Activated naive CD8-positive, alpha-beta T cell treated with anti-CD3 and anti-CD28 coated beads, Interleukin-2, amount 50 U/mL, for 16 hours (primary cell): Measurements from ENCODE around the gene FOXQ1.
"Not testable (repeated sequence)": the region's sequence is repeated elsewhere in the genome, so short reads cannot be mapped to it uniquely, and the experiment has no call there.

Source experiments
- DNase-seq: peaks from one replicate; pipeline ENCODE4 v3.0.0-alpha.2; 2020; ENCODE audit warnings: low read depth, low spot score

Gene FOXQ1

DNA sequence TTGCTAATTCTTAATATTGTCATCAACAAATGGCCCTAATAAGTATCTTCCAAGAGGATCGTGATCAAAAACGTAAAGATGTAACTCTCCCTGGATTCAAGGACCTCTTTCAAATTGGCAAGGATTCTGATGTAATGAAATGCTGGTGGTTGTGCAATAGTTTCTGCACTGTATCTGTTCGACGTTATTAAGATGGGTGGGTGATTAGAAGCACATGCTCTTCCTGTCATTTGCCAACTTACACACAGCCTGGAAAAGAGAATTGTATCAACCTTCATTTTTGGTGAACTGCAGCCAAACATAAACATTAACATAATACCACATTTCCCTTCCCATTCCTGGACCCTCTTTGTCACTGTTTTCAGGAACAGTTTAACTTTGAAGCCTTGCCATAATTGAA, 9.8 kb downstream of the FOXQ1 start:
- DNase-seq, result no peak

DNA sequence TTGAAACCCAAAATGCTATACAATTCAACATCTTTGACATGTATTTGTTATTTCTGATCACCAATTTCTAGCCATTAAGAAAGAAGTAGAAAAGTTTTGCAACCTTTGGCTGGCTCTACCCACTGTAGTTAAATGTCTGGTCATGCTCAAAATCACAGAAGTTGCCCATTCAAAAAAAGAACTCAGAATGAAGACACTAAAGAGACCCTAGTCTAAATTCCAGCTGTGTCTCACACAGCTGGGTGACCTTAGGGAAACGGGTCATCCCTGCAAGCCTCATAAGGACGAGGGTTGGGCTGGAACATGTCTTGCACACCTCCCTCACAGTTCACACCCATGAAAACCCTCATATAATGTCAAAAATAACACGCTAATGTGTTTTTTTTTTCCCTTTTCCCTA, 10.3 kb downstream of the FOXQ1 start:
- DNase-seq, result no peak

DNA sequence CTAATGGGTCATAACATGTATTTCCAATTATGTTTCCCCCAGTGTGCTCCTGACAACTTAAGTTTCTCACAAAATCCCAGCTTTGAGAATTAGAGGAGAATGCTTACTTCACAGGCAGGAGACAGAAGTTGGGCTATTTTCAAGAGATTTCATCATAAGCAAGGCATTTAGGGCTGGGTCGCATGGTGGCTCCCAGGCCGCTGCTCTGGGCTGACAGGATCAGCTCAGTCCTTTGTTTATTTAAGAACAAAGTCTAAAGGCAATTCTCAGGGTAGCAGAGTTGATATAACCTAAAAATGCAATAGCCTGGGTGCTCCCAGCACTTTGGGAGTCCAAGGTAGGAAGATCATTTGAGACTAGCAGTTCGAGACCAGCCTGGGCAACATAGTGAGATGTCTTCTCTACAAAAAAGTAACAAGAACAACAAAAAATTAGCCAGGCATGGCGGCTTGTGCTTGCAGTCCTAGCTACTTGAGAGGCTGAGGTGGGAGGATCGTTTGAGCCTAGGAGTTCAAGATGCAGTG, 10.9 kb downstream of the FOXQ1 start:
- no peak for DNase-seq

DNA sequence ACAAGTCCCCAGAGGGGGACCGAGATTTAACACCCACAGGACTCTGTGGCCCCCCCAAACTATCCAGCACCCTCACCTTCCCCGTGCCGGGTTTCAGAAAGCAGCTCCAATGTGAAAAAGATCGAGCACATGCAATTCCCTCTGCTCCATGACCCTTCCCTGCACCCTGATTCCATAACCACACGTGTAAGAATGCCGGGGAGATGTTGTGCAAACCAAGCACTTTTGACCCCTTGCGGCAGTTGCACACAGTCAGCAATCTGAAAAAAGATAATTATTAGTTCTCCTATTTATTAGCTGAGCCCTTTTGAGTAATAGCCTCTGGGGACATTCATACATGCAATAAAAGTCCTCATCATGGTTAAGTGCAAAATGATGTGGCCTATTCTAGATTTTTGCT, 13.0 kb downstream of the FOXQ1 start:
- DNase-seq, result no peak

DNA sequence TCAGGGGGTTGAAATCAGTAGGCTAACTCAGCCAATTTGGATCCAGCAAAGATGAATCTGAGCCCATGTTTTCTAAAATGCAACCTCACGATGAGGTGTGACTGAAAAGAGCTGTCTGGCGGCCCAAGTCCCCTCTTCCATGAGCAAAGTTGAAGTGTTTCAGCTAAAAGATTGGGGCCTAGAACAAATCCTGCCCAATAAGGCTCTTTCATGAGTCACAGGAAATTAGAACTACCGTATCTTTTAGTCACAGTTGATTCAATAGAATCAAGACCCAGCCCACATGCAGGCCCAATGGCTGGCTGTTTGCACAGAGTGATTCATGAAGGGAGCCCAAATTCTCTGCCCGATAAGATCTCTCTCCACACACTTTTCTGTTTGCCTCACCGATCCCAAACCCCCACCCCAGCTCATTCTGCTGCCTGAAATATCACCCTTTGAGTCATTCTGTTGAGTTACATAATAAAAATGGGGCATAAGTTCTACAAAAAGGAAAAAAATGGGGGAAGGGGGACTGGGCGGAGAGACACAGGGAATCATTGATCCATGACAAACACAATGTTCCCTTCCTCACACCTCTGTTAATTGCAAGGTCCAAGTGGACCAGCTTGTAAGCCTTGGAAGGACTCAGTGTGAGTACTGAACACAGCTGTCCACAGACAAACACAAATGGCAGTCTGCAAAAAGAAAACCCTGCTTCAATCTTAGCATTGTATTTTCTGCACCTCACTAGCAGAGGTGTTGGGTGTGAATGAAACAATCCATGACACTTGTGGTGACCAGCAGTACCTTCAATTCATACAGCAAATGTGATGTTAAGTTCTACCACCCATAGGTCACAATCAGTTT, 13.8 kb downstream of the FOXQ1 start:
- no peak for DNase-seq

DNA sequence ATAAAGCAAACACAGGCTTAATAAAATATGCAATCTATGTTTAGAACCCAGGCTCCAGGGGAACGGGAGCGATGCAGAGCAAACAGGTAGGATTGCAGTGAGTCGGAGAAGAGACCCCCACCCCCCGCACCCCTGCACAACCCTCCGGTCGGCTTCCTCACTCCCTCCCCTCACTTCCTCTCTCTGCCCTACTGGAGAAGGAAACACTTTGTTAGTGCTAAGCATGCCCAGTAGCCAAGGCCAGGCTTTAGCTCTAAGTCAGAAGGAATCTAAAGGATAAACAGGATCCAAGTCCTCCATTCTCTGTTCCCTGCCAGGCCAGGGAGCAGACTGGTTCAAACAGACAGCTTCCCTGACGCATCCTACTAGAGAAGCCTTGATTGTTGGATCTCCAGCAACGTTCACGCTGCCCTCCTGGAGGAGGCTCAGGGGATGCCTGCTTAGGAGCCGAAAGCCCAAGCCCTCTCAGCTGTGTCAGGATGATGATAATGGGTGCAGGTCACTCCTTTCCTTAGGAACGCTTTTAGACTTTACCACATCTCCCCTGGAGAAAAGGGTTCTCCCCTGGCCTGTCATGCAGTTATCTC, 14.7 kb downstream of the FOXQ1 start:
- no peak for DNase-seq

DNA sequence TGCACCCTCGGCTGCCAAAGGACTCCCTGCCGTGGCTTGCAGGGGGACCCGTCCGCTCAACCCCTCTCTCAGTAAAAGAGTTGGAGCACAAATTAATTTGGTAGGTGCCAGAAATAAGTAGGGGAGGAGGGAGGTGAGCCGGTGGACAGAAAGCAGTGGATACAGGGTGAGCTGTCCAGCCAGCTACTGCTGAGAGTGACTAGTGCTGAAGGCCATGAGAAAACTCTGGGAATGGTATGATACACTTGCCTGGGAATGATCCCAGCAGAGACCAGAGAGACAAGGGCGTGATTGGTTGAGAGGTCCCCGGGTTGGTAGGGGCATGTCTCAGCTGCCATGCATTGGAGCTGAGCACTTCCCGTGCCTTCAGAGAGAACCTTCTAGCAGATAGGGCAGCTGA, 15.7 kb downstream of the FOXQ1 start:
- DNase-seq, result no peak

DNA sequence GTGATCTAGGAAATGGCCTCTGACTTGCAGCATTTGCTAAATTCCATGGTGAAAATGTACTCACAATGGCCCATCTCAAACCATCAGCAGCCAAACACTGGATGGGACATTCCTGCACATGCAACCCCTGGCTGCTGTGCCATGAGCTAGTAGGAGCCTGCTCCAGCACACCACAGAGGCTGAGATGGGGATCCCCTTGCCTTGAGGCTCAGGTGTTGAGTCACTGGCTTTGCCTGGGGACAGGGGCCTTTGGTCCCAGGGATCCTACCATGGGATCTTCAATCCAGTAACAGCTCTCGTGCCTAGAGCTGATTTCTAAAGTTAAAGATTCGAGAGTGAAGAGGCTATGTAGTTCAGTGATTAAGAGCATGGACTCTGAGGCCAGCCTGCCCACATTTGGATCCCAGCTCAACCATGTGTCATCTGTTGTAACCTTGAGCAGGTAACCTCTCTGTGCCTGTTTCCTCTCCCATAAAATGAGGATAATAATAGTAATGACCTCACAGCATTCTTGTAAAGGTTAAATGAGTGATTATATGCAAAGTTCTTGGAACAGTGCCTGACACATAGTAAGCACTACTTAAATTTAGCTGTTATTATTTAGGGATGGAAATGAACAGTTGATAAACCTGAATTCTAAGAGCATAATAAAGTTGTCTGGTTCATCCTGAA, 16.4 kb downstream of the FOXQ1 start:
- no peak for DNase-seq

DNA sequence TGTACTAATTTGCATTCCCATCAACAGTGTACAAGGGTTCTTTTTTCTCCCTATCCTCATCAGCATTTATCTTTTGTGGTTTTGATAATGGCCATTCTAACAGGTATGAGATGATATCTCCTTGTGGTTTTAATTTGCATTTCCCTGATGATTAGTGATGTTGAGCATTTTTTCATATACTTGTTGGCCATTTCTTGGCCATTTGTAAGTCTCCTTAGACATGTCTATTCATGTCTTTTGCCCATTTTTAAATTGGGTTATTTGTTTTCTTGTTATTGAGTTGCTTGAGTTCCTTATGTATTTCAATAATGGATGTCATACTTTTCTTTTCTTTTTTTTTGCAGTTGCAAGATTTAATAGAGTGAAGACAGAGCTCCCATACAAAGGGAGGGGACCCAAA, 17.8 kb downstream of the FOXQ1 start:
- no peak for DNase-seq

DNA sequence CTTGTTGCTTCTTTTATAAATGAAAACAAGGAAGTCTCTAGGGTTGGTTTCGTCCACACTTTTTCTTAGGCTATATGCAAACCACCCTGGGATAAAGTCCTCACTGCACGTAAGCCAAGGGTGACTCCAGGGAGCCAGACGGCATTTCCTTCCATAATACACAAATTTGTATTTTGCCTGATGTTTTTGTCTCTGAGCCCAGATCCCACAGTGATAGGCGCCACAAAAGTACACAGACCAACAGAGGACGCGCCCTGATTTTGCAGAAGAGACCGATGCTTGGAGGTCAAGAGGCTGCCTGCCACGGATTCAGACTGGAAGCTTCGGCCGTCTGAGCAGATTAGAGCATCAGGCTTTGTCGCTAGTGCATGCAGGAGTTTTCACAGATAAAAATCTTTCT, 22.8 kb downstream of the FOXQ1 start:
- no peak for DNase-seq

DNA sequence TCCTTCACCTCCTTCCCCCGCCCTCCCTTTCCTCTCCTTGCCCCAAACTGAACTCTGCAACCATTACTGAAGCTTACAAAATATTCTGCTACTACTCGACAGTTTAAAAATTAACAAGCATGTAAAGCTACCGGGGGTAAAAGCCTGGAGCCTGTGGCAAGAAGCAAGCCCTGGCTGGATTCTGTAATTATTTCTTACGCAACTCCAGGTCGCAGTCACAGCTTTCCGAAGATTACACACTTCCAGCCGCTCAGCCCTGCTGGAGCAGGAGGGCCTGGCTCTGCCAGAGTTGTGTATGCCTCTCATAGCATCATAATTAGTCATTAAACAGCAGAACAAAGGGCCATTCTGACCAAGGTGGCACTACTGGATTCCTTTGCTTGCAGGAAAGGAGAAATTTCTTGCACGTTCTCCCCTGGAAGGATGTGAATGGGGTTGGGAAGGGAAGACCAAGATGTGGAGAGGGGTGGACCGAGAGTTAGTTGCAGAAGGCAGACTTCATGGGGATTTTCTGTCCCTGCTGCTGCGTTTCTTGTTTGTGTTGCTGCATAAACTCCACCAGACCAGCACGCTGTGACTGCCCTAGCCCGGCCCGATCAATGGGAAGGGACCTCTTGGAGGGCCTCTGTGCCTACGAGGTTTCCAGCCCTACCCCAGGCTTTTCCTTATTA, 23.6 kb downstream of the FOXQ1 start:
- DNase-seq, result no peak

DNA sequence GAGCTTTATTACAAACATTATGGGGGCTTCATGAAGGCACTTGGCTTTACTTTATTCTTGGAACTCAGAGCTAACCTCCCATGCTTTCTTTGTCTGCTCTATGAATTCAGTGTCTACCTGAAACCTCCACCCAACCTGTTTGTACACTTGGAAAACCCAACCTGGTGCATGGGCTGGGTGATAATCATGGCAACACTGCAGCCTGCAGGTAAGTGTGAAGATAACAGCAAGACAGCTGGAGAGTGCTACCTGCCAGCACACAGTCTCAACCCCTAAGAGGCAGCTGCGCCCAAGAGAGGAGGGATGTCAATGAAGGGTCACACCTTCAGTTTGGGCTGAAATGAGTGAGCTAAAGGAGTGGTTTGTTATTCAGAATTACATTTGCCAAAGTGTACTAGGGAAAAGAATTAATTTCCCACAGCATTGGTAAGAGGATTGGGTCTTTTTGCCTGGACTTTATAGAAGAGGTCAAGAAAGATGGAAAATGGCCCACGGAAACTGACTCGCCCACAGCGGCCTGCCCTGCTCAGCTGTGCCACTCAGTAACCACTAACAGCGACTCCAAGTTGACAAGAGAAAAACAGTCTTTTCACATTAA, 24.4 kb downstream of the FOXQ1 start:
- no peak for DNase-seq

DNA sequence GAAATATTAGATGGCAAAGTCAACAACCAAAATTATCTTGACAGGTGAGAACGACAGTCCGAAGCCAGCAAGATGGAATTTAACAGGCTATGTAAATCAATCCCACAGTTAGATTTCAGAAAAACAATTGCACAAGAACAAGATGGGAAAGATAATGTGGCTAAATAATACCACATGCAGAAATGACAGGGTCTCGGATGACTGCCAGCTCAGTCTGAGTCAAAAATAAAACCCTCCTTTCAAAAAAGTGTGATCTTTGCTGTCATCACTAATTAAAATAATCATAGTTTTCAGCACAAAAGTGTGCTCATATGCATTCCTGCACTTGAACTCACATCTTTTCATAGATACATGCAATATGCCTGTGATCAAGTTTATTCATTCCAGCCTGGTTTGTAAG, 25.9 kb downstream of the FOXQ1 start:
- DNase-seq, result no peak

DNA sequence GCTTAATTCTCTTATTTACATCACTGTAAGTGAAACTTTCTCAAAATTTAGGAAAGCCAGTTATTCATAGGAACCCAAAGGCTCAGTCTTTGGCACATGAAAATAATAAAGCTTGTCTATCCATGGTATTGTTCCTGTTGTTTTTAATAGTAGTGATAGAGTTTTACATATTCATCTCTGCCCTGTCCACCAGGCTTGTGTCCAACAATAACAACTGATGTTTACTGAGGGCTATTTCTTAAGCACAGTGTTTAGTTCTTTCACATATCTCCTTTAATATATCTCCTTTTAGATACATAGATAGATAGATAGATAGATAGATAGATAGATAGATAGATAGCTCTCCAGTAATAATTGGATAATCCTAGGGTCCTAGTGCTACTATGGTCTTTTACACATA, 34.2 kb downstream of the FOXQ1 start:
- DNase-seq, result no peak

DNA sequence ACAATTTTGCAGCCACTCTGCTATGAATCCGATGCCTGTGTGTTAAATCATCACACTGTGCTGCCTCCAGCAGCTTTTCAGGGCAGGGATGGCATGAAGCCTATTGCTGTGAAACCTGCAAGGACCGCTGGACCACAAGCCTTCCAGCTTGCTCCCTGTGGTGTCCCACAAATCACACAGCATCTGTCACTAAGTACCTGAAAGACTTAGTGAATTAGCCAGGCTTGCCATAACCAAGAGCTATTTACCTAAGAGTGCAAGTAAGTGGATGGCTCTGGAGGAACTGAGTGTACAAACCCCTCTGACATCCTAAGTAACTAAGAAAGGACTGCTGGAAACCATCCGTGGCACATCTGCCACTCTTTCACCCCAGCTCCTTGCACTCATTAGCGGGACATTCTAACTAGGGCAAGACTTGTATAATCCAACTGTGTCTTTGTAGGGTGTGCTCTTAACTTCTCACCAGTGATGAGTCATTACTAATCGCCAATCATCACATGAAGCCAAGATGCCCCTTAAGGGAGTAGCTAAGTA, 34.7 kb downstream of the FOXQ1 start:
- no peak for DNase-seq

DNA sequence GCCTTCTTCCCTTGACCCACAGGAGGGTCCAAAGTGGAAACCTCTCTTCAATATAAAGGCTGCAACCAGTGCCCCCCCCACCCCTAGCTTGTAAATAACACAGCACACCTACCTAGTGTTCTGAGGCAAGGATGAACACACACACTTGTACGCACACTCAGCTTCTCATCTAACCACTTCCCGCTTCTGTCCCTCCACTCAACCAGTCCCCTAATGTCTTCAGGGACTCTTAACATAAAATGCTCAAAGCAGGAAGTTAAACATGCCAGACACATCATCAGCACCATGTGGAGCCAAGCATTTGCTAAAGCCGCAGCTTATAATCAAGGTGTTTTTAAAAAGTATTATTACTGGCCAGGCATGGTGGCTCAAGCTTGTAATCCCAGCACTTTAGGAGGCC, 35.3 kb downstream of the FOXQ1 start:
- DNase-seq, result no peak

DNA sequence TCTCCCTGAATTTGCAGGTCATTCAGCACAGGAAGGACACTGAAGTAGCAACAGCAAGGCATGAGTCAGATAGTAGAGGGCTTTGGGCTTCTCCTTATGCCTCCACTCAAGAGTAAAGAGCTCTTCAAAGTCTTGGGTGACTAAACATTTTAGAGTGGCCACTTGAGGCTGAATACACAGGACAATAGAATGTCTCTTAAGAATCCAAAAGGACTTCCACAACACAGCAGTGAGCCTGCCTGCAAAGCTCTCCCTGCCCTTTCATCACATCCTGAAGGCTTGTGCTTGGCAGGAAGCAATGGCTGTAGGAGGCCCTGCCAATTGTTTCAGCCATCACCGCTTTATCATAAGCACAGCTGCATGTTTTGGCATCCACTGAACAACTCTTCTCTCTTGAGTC, 36.8 kb downstream of the FOXQ1 start:
- no peak for DNase-seq

DNA sequence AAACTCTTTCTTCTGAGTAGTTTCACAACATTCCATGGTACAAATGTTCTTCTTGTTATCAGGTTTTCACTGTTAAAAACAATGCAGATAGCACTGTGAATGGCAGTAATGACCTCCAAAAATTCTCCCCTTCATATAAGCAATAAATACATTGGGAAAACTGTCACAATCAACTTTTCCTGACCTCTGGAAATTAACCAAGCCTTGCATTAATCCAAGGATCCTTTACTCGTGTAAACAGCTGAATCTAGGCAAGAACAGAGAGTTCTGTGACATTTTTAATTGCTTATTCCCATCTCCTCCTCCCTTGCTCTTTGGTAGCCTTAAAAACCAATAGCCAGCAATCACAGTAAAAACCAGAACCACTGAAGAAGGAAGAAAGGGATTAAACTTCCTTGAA, 37.8 kb downstream of the FOXQ1 start:
- no peak for DNase-seq

DNA sequence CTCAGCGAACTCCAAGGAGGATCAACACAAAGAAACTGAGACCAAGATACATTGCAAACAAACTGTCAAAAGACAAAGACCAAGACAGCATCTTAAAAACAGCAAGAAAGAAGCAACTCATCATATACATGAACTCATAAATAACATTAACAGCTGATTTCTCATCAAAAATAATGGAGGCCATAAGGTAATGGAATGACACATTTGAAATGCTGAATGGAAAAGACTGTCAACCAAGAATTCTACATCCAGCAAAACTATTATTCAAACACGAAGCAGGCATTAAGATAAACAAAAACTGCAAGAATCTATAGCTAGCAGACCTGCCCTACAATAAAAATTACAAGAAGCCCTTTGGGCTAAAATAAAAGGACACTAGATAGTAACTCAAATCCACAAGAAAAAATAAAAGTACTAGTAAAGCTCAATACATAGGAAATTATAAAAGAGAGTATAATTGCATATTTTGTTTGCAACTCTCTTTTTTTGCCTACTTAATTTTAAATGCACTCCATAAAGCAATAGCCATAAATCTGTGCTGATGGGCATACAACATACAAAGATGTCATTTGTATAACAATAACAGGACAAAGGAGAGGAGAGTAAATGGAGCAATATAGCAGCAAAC, 39.6 kb downstream of the FOXQ1 start:
- DNase-seq, result no peak

DNA sequence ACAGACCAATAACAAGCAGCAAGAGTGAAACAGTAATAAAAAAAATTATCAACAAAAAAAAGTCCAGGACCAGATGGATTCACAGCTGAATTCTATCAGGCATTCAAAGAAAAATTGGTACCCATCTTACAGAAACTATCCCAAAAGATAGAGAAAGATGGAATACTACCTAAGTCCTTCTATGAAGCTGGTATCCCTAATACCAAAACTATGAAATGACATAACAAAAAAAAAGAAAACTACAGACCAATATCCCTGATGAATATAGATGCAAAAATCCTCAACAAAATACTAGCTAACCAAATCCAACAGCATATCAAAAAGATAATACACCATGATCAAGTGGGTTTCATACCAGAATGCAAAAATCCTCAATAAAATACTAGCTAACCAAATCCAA, 43.2 kb downstream of the FOXQ1 start:
- DNase-seq, result not testable (repeated sequence)

DNA sequence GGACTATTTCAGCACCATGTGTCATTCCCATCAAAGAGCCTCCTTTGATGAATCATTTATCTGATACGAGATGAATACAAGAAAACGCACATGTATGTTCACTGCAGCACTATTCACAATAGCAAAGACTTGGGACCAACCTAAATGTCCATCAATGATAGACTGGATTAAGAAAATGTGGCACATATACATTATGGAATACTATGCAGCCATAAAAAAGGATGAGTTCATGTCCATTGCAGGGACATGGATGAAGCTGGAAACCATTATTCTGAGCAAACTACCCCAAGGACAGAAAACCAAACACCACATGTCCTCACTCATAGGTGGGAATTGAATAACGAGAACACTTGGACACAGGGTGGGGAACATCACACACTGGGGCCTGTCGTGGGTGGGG, 49.8 kb downstream of the FOXQ1 start:
- DNase-seq, result not testable (repeated sequence)
